HG02981 (cell line): ENCODE measurements around the gene PRKAR1A.

ENCODE experiments used
- ATAC-seq: cut with Tn5 transposase; IDR thresholded peaks from one replicate; pipeline ENCODE4 v1.9.1; 2021; ENCODE audit warnings: mild to moderate bottlenecking, moderate library complexity; ENCODE audit not compliant: unreplicated experiment

The PRKAR1A gene

GRCh38 chr17:68598545-68598961 is 86.3 kb downstream of the PRKAR1A start:
- ATAC-seq, result no peak

- ATAC-seq, result no peak
Observed at GRCh38 chr17:68599091-68599490, 86.9 kb downstream of the PRKAR1A start.

- ATAC-seq, result no peak
Observed at GRCh38 chr17:68599552-68600066, 87.4 kb downstream of the PRKAR1A start.

GRCh38 chr17:68600067-68600930 is 88.1 kb downstream of the PRKAR1A start:
- no peak for ATAC-seq
